HUES64 (cell line): ENCODE results near the gene PRORP.

Source experiments
- H3K27ac ChIP-seq: 2 replicates; pipeline ENCODE4 v1.7.0; 2013; ENCODE audit warnings: low read depth, low read length, inconsistent platforms
- H3K27me3 ChIP-seq: 2 replicates; pipeline ENCODE4 v1.6.1; 2013; ENCODE audit warnings: mild to moderate bottlenecking, low read length; ENCODE audit not compliant: insufficient read depth
- H3K36me3 ChIP-seq: 2 replicates; pipeline ENCODE4 v1.6.1; 2013; ENCODE audit warnings: mild to moderate bottlenecking, low read length; ENCODE audit not compliant: insufficient read depth
- H3K4me1 ChIP-seq: 2 replicates; pipeline ENCODE4 v1.6.1; 2013; ENCODE audit warnings: mild to moderate bottlenecking, low read length, moderate library complexity; ENCODE audit not compliant: insufficient read depth
- H3K4me3 ChIP-seq: 2 replicates; pipeline ENCODE4 v1.5.1; 2013; ENCODE audit warnings: mild to moderate bottlenecking, low read length, moderate library complexity
- H3K9ac ChIP-seq: 2 replicates; pipeline ENCODE4 v1.6.1; 2013; ENCODE audit warnings: mild to moderate bottlenecking, low read depth, low read length
- H3K9me3 ChIP-seq: 2 replicates; pipeline ENCODE4 v1.6.1; 2013; ENCODE audit warnings: low read depth, low read length; ENCODE audit not compliant: insufficient read depth
- WGBS: fragments of 150-250, 120-280 bp; methylation state at CpG from one replicate; pipeline ENCODE4 v1.1.7; 2013; ENCODE audit warnings: missing lambda C conversion rate; 5-methylcytosine and 5-hydroxymethylcytosine counted together

PRORP gene

GRCh38 chr14:35114036-35114435 lies 8.3 kb upstream of the PRORP start:
- Histone ChIP-seq H3K4me3 (no peak overlapping the region), H3K9me3 (peaks cover 9% of the 10 kb centered on the region), H3K4me1 (peaks cover 7% of the 10 kb centered on the region), H3K36me3 (peaks cover 45% of the 10 kb centered on the region), H3K27ac (no peak overlapping the region), H3K27me3 (no peaks in the 10 kb centered on the region), H3K9ac (no peak overlapping the region)
- 100% methylated on average over 2 of the region's 2 CpGs for WGBS

- Histone ChIP-seq H3K36me3 (peaks cover 25% of the 10 kb centered on the region), H3K27me3 (no peaks in the 10 kb centered on the region), H3K4me3 (no peak overlapping the region), H3K27ac (no peak overlapping the region), H3K4me1 (peaks cover 7% of the 10 kb centered on the region), H3K9me3 (peaks cover 9% of the 10 kb centered on the region), H3K9ac (no peak overlapping the region)
- WGBS = 84% methylated on average over 4 of the region's 4 CpGs
Measured at GRCh38 chr14:35116242-35116641, 6.1 kb upstream of the PRORP start.

DNA sequence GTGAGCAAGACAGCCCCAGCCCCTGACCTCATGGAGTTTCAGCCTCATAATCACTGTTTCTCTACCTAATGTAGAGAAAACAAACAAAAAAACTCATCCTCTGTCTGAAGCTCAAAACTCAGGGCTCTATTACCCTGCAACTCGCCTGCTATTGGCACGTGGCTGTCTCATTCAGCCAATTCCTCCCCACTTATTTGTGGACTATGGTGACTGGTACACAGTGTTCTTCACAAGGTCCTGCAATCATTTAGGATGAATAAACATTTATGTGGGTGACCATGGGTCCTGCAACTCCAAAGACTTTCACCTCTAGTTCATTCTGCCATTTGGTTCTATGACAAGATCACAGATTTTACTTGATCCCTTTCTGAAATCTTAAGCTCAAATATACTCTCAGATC lies 5.2 kb upstream of the PRORP start:
- H3K4me1 ChIP-seq = peaks cover 7% of the 10 kb centered on the region
- peaks cover 16% of the 10 kb centered on the region for H3K36me3 ChIP-seq
- no peak overlapping the region for H3K9ac ChIP-seq
- 89% methylated on average over 2 of the region's 2 CpGs for WGBS
- no peaks in the 10 kb centered on the region for H3K27me3 ChIP-seq
- no peak overlapping the region for H3K4me3 ChIP-seq
- H3K9me3 ChIP-seq = 0 out of 2 replicates have a peak, but pooled peaks cover 2% of the 10 kb centered on the region
- no peak overlapping the region for H3K27ac ChIP-seq

DNA sequence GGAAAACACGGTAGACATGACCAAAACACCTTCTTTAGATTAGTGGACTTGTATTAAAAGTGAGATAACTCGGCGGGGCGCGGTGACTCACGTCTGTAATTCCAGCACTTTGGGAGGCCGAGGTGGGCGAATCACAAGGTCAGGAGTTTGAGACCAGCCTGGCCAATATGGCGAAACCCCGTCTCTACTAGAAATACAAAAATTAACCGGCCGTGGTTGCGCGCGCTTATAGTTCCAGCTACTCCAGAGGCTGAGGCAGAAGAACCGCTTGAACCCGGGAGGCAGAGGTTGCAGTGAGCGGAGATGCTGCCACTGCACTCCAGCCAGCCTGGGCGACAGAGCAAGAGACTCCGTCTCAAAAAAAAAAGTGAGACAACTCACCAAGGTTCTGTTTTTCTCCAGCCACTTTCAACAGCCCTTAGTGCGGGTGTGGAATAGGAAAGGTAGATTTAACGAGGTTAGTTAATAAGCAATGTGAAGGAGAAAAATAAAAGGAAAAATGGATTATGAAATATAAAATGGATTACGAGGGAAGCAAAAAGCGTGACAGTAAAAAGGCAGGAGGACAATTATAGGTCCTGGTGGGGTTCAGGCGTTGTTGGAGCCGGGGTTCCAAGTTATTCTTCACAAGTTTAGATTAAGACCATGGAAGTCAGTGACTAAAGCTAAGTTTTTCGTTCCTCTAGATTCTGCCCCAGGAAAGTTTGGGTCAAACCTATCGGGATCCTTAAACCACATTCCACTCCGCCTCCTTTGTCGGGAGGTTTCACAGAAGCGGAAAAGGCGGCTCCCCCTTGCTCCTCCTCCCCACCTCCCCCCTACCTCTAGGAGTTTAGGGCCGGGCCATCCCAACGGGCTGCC lies 1.1 kb upstream of the PRORP start:
- Histone ChIP-seq H3K4me3 (peak overlapping the region; percentile 80), H3K27ac (peak overlapping the region; percentile 95), H3K27me3 (no peaks in the 10 kb centered on the region), H3K4me1 (peaks cover 10% of the 10 kb centered on the region), H3K36me3 (0 out of 2 replicates have a peak, but pooled peaks cover 1% of the 10 kb centered on the region), H3K9ac (peak overlapping the region; percentile 98), H3K9me3 (no peaks in the 10 kb centered on the region)
- WGBS = 36% methylated on average over 34 of the region's 34 CpGs

DNA sequence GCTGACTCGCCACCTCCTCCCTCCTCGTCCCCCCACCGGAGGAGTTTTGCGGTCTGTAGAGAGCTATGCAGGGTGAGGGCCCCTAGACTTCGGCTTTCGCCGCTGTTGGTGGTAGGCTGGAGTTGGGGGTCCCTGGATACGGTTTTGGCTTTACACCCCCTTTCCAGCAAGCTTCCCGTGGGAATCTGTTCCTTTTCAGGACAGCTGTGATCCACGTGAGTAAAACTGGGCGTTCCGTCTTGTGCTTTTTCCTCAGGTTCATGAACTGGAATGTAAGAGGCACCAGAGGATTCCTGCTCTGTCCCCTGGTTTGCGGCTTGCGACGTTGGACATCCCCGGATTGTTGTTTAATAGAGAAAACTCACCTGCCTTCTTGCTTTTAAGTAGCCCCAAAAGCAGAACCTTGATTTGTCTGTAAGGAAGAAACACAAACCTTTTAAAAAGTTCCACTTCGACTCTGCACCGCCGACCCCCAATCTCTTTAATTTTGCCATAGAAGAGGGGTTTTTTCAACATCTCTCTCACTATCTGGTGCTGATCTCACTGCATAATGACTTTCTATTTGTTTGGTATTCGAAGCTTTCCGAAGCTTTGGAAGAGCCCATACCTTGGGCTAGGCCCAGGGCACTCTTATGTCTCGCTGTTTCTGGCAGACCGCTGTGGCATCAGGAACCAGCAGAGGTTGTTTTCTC lies 490 bp downstream of the PRORP start:
- peak overlapping the region; percentile 95 for H3K27ac ChIP-seq
- 10% methylated on average over 23 of the region's 23 CpGs for WGBS
- H3K9me3 ChIP-seq = no peaks in the 10 kb centered on the region
- H3K4me3 ChIP-seq = peak overlapping the region; percentile 80
- peak overlapping the region; percentile 98 for H3K9ac ChIP-seq
- H3K4me1 ChIP-seq = peaks cover 10% of the 10 kb centered on the region
- no peaks in the 10 kb centered on the region for H3K27me3 ChIP-seq
- H3K36me3 ChIP-seq = peaks cover 6% of the 10 kb centered on the region; the same call in 1 of the 2 replicates

- peaks cover 8% of the 10 kb centered on the region; the same call in 1 of the 2 replicates for H3K36me3 ChIP-seq
- 59% methylated on average over 3 of the region's 3 CpGs for WGBS
- no peaks in the 10 kb centered on the region for H3K9me3 ChIP-seq
- no peaks in the 10 kb centered on the region for H3K27me3 ChIP-seq
- H3K4me1 ChIP-seq = peaks cover 10% of the 10 kb centered on the region
- peak overlapping the region; percentile 80 for H3K4me3 ChIP-seq
- no peak overlapping the region for H3K27ac ChIP-seq
- peak overlapping the region; percentile 98 for H3K9ac ChIP-seq
Measured at GRCh38 chr14:35123388-35123703, 994 bp downstream of the PRORP start.

- Histone ChIP-seq H3K36me3 (peaks cover 8% of the 10 kb centered on the region; the same call in 1 of the 2 replicates), H3K4me3 (no peak overlapping the region; the same call in 1 of the 2 replicates), H3K27me3 (no peaks in the 10 kb centered on the region), H3K27ac (no peak overlapping the region), H3K9me3 (no peaks in the 10 kb centered on the region), H3K9ac (no peak overlapping the region), H3K4me1 (peaks cover 10% of the 10 kb centered on the region)
- 79% methylated on average over 1 of the region's 1 CpG for WGBS
Measured at GRCh38 chr14:35124127-35124526, 1.8 kb downstream of the PRORP start.

DNA sequence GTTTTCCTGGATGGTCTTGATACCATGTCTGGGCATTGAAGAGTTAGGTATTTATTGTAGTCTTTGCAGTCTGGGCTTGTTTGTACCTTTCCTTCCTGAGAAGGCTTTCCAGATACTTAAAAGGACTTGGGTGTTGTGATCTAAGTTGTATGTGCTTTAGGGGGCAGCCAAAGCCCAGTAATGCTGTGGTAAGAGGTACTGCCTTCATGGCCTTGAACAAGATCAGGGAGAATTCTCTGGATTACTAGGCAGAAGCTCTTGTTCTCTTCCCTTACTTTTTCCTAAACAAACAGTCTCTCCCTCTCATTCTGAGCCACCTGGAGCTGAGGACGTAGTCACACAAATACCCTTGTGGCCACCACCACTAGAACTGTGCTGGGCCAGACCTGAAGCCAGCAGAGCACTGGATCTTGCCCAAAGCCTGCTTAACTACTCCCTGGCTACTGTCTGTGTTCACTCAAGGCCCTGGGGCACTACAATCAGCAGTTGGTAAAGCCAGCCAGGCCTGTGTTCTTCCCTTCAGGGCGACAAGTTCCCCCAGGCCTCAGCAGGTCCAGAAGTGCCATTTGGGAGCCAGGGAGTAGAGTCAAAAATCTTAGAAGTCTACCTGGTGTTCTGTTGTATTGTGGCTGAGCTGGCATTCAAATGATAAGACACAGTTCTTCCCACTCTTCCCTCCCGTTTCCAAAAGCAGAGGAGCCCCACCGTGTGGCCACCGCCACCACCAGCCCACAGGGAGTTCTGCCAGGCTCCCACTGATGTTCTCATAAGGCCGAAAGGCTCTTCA lies 11.4 kb downstream of the PRORP start:
- Histone ChIP-seq H3K27me3 (no peaks in the 10 kb centered on the region), H3K9ac (no peak overlapping the region), H3K4me3 (no peak overlapping the region), H3K27ac (no peak overlapping the region), H3K4me1 (no peaks in the 10 kb centered on the region), H3K36me3 (peaks cover 25% of the 10 kb centered on the region), H3K9me3 (no peaks in the 10 kb centered on the region)
- WGBS = 78% methylated on average over 6 of the region's 6 CpGs

GRCh38 chr14:35134329-35135123 lies 12.2 kb downstream of the PRORP start:
- no peaks in the 10 kb centered on the region for H3K9me3 ChIP-seq
- no peaks in the 10 kb centered on the region for H3K27me3 ChIP-seq
- H3K36me3 ChIP-seq = peaks cover 29% of the 10 kb centered on the region
- no peak overlapping the region for H3K4me3 ChIP-seq
- H3K27ac ChIP-seq = no peak overlapping the region
- H3K9ac ChIP-seq = no peak overlapping the region
- 98% methylated on average over 4 of the region's 4 CpGs for WGBS
- H3K4me1 ChIP-seq = no peaks in the 10 kb centered on the region

DNA sequence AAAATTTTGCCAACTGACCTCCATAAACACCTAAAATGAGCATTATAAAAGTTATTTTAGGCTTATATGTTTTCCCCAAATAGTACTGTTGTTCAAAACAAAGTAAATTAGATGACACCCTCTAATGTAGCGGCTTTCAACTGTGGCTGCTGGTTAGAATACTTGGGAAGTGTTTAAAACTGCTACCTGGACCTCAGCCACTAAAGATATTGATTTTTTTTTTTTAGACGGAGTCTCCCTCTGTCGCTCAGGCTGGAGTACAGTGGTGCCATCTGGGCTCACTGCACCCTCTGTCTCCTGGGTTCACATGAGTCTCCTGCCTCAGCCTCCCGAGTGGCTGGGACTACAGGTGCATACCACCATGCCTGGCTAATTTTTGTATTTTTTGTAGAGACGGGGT lies 16.2 kb downstream of the PRORP start:
- H3K9me3 ChIP-seq = no peaks in the 10 kb centered on the region
- peaks cover 3% of the 10 kb centered on the region; the same call in 1 of the 2 replicates for H3K4me1 ChIP-seq
- no peak overlapping the region for H3K9ac ChIP-seq
- WGBS = 95% methylated on average over 5 of the region's 5 CpGs
- H3K36me3 ChIP-seq = peaks cover 30% of the 10 kb centered on the region
- H3K27me3 ChIP-seq = no peaks in the 10 kb centered on the region
- H3K27ac ChIP-seq = no peak overlapping the region
- no peak overlapping the region for H3K4me3 ChIP-seq
